Measurements from ENCODE around the gene DPH2. TPM values are rescaled to one million over a fixed set of nuclear protein-coding genes. Genes with fewer than 3 reads are reported as not detected.

Gene DPH2
- total and polyA plus RNA-seq, 8 donors: 10.8 to 22.0 (median 14.5) TPM

- DNase-seq (no peak), FAIRE-seq (no peak), ATAC-seq (no peak)
- 73% methylated on average over 6 of the region's 6 CpGs for WGBS, 2 donors
- Histone ChIP-seq H3K27ac (no peak overlapping the region), H3K4me1 (peaks cover 0 to 9% (median 5%) of the 10 kb centered on the region in 3 donors), H3K9me3 (no peaks in the 10 kb centered on the region), H3K4me3 (no peak overlapping the region), H3K27me3 (no peaks in the 10 kb centered on the region), H3K36me3 (no peaks in the 10 kb centered on the region)
- intact Hi-C loops (cut with DNase I): no loop called here
- TF ChIP-seq CTCF (IDR thresholded peaks at IDR 0.05): no peak
Measured at GRCh38 chr1:43987159-43987902, 17.5 kb downstream of the DPH2 start.

- DNase-seq (peak in 2 of 6 donors; percentile 53 to 74), FAIRE-seq (no peak), ATAC-seq (peak in 1 of 4 donors; percentile 1)
- Histone ChIP-seq H3K9me3 (no peaks in the 10 kb centered on the region), H3K27me3 (no peaks in the 10 kb centered on the region), H3K36me3 (no peaks in the 10 kb centered on the region), H3K4me3 (peak overlapping the region in 3 of 4 donors; percentile 57 to 87 (median 63)), H3K4me1 (peaks cover 0 to 12% (median 5%) of the 10 kb centered on the region in 3 donors), H3K27ac (peak overlapping the region; percentile 73 to 89 (median 84))
- intact Hi-C loops (cut with DNase I): no loop called here
- no peak for TF ChIP-seq CTCF (IDR thresholded peaks at IDR 0.05)
- WGBS, 2 donors: 61 to 65% methylated on average over 19 of the region's 19 CpGs
Measured at GRCh38 chr1:43990271-43991199, 20.7 kb downstream of the DPH2 start.

GRCh38 chr1:43991200-43991475, 21.3 kb downstream of the DPH2 start:
- no peak for DNase-seq
- no peak for TF ChIP-seq CTCF (IDR thresholded peaks at IDR 0.05)
- Histone ChIP-seq H3K27ac (peak overlapping the region; percentile 73 to 89 (median 84)), H3K4me1 (peaks cover 0 to 12% (median 5%) of the 10 kb centered on the region in 3 donors), H3K27me3 (no peaks in the 10 kb centered on the region), H3K4me3 (peak overlapping the region; percentile 57 to 87 (median 64)), H3K36me3 (no peaks in the 10 kb centered on the region), H3K9me3 (no peaks in the 10 kb centered on the region)
- intact Hi-C loops (cut with DNase I): no loop called here
- ATAC-seq: peak in 1 of 4 donors; percentile 34
- FAIRE-seq: no peak
- 0 to 1% methylated on average over 10 of the region's 10 CpGs for WGBS, 2 donors

- Histone ChIP-seq H3K36me3 (no peaks in the 10 kb centered on the region), H3K4me1 (peaks cover 0 to 12% (median 5%) of the 10 kb centered on the region in 3 donors), H3K27me3 (no peaks in the 10 kb centered on the region), H3K4me3 (peak within 1 kb of the TSS; percentile 57 to 87 (median 64)), H3K9me3 (no peaks in the 10 kb centered on the region), H3K27ac (peak within 1 kb of the TSS; percentile 73 to 89 (median 84))
- intact Hi-C loops (cut with DNase I): no loop called here
- FAIRE-seq (no peak), ATAC-seq (peak; percentile 85 to 91 (median 88)), DNase-seq (peak; percentile 83 to 94 (median 90))
- no peak for TF ChIP-seq CTCF (IDR thresholded peaks at IDR 0.05)
- WGBS, 2 donors: 0 to 1% methylated on average over 42 to 66 of the region's 66 CpGs
Measured at GRCh38 chr1:43991476-43992231, 21.8 kb downstream of the DPH2 start, which contains the start of gene CCDC24. TSS of gene CCDC24 (plus strand) at chr1:43991599. CDS start at chr1:43991879, 280 bp downstream.
